ENCODE data around the gene NEK10. TPM values are rescaled to one million over a fixed set of nuclear protein-coding genes. Genes with fewer than 3 reads are reported as not detected.

Gene NEK10
- total and polyA plus RNA-seq, 2 donors (not counting 1 experiment from before 2014, with no cell fraction given) = 0.49 to 0.55 TPM

- H3K27me3 ChIP-seq (replicated peaks in 1 of 4; ENCODE audit: control extremely low read depth in 1 of 4, control insufficient read depth in 3 of 4, insufficient read depth in 4 of 4, low read length in 3 of 4) = no peaks in the 10 kb centered on the region
- H3K4me3 ChIP-seq (ENCODE audit: control extremely low read depth in 1 of 5, extremely low read depth in 1 of 5, insufficient read depth in 1 of 5, low read depth in 2 of 5, low read length in 4 of 5) = no peak overlapping the region
- WGBS (ENCODE audit: insufficient coverage) = no CpG with 5 or more reads among the region's 1 CpG
- Mint-ChIP-seq H3K4me3 (no peak overlapping the region), H3K4me1 (no peaks in the 10 kb centered on the region), H3K27me3 (no peaks in the 10 kb centered on the region), H3K9me3 (ENCODE audit: insufficient read depth) (no peaks in the 10 kb centered on the region), H3K27ac (no peak overlapping the region)
- POLR2A ChIA-PET = no interaction called here
- TF ChIP-seq, protein P1, sequence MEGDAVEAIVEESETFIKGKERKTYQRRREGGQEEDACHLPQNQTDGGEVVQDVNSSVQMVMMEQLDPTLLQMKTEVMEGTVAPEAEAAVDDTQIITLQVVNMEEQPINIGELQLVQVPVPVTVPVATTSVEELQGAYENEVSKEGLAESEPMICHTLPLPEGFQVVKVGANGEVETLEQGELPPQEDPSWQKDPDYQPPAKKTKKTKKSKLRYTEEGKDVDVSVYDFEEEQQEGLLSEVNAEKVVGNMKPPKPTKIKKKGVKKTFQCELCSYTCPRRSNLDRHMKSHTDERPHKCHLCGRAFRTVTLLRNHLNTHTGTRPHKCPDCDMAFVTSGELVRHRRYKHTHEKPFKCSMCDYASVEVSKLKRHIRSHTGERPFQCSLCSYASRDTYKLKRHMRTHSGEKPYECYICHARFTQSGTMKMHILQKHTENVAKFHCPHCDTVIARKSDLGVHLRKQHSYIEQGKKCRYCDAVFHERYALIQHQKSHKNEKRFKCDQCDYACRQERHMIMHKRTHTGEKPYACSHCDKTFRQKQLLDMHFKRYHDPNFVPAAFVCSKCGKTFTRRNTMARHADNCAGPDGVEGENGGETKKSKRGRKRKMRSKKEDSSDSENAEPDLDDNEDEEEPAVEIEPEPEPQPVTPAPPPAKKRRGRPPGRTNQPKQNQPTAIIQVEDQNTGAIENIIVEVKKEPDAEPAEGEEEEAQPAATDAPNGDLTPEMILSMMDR (IDR thresholded peaks at IDR 0.05) = no peak
- no peak for TF ChIP-seq EZH2 (IDR thresholded peaks at IDR 0.05; ENCODE audit: borderline replicate concordance, insufficient read depth, low read depth, low read length, poor library complexity, severe bottlenecking)
- H3K9ac ChIP-seq (ENCODE audit: low read length) = no peak overlapping the region
- no peaks in the 10 kb centered on the region for H3K79me2 ChIP-seq (ENCODE audit: control insufficient read depth, insufficient read depth, low read length)
- H3K27ac ChIP-seq (ENCODE audit: low read length in 2 of 2) = no peak overlapping the region
- intact Hi-C loops (cut with micrococcal nuclease) = no loop called here
- no peaks in the 10 kb centered on the region for H3K36me3 ChIP-seq (replicated peaks in 1 of 2; ENCODE audit: control extremely low read depth in 1 of 2, control insufficient read depth in 1 of 2, extremely low read depth in 1 of 2, insufficient read depth in 2 of 2, low read length in 1 of 2)
- DNase-seq = no peak
- no peaks in the 10 kb centered on the region for H3K9me3 ChIP-seq (ENCODE audit: control extremely low read depth in 1 of 3, control insufficient read depth in 2 of 3, insufficient read depth in 1 of 3, low read length in 2 of 3)
- H4K20me1 ChIP-seq (ENCODE audit: control insufficient read depth, insufficient read depth, low read length, poor library complexity, severe bottlenecking) = no peaks in the 10 kb centered on the region
- ATAC-seq (ENCODE audit: low read depth) = no peak
- H3K4me2 ChIP-seq (replicated peaks; ENCODE audit: low read depth, low read length, poor library complexity, severe bottlenecking) = no peak overlapping the region
- H3K4me1 ChIP-seq (ENCODE audit: control insufficient read depth in 2 of 2, insufficient read depth in 2 of 2, low read length in 2 of 2) = no peaks in the 10 kb centered on the region
- H2AFZ ChIP-seq (ENCODE audit: insufficient read depth, low read depth, low read length, poor library complexity, severe bottlenecking) = no peak overlapping the region
- CTCF ChIA-PET = no interaction called here
Measured at GRCh38 chr3:27317096-27317495, 52.1 kb downstream of the NEK10 start.

GRCh38 chr3:27315003-27315402 is 54.2 kb downstream of the NEK10 start:
- no peak overlapping the region for H3K4me3 Mint-ChIP-seq
- H3K4me2 ChIP-seq (replicated peaks; ENCODE audit: low read depth, low read length, poor library complexity, severe bottlenecking) = no peak overlapping the region
- TF ChIP-seq EZH2 (IDR thresholded peaks at IDR 0.05; ENCODE audit: borderline replicate concordance, insufficient read depth, low read depth, low read length, poor library complexity, severe bottlenecking) = no peak
- TF ChIP-seq, protein P1 (IDR thresholded peaks at IDR 0.05) = no peak
- H3K27ac ChIP-seq (ENCODE audit: low read length in 2 of 2) = no peak overlapping the region
- no peaks in the 10 kb centered on the region for H3K27me3 Mint-ChIP-seq
- ATAC-seq (ENCODE audit: low read depth) (no peak), DNase-seq (no peak)
- no peaks in the 10 kb centered on the region for H3K4me1 ChIP-seq (ENCODE audit: control insufficient read depth in 2 of 2, insufficient read depth in 2 of 2, low read length in 2 of 2)
- intact Hi-C loops (cut with micrococcal nuclease) = no loop called here
- H3K27me3 ChIP-seq (replicated peaks in 1 of 4; ENCODE audit: control extremely low read depth in 1 of 4, control insufficient read depth in 3 of 4, insufficient read depth in 4 of 4, low read length in 3 of 4) = no peaks in the 10 kb centered on the region
- H3K4me3 ChIP-seq (ENCODE audit: control extremely low read depth in 1 of 5, extremely low read depth in 1 of 5, insufficient read depth in 1 of 5, low read depth in 2 of 5, low read length in 4 of 5) = no peak overlapping the region
- CTCF ChIA-PET = interaction anchor here (6.5 kb wide), 1 partner anchor 1012 kb away, joined by 35 read pairs; no protein-coding TSS in a partner anchor
- POLR2A ChIA-PET = no interaction called here
- H3K36me3 ChIP-seq (replicated peaks in 1 of 2; ENCODE audit: control extremely low read depth in 1 of 2, control insufficient read depth in 1 of 2, extremely low read depth in 1 of 2, insufficient read depth in 2 of 2, low read length in 1 of 2) = no peaks in the 10 kb centered on the region
- no peak overlapping the region for H2AFZ ChIP-seq (ENCODE audit: insufficient read depth, low read depth, low read length, poor library complexity, severe bottlenecking)
- no peaks in the 10 kb centered on the region for H3K79me2 ChIP-seq (ENCODE audit: control insufficient read depth, insufficient read depth, low read length)
- no peaks in the 10 kb centered on the region for H3K9me3 Mint-ChIP-seq (ENCODE audit: insufficient read depth)
- H3K27ac Mint-ChIP-seq = no peak overlapping the region
- no peaks in the 10 kb centered on the region for H4K20me1 ChIP-seq (ENCODE audit: control insufficient read depth, insufficient read depth, low read length, poor library complexity, severe bottlenecking)
- no peak overlapping the region for H3K9ac ChIP-seq (ENCODE audit: low read length)
- H3K9me3 ChIP-seq (ENCODE audit: control extremely low read depth in 1 of 3, control insufficient read depth in 2 of 3, insufficient read depth in 1 of 3, low read length in 2 of 3) = no peaks in the 10 kb centered on the region
- WGBS (ENCODE audit: insufficient coverage) = no CpG with 5 or more reads among the region's 2 CpGs
- no peaks in the 10 kb centered on the region for H3K4me1 Mint-ChIP-seq

Data from B cell (primary cell).